Neural crest cell (in vitro differentiated cells): ENCODE measurements around the gene ALG12. TPM values are rescaled to one million over a fixed set of nuclear protein-coding genes. Genes with fewer than 3 reads are reported as not detected.
A peak's percentile ranks its signal among the peaks of the same experiment; 100 is the strongest.

ENCODE experiments used
- DNase-seq: peaks from one replicate; pipeline ENCODE4 v3.0.0; 2021; ENCODE audit warnings: low read depth, mixed read lengths, low spot score
- H3K27ac Mint-ChIP-seq: one replicate; pipeline ENCODE4 v1.8.0; 2021; ENCODE audit warnings: mild to moderate bottlenecking, mixed read lengths; ENCODE audit not compliant: unreplicated experiment
- H3K27me3 Mint-ChIP-seq: 2 replicates; pipeline ENCODE4 v1.8.0; 2021; ENCODE audit warnings: low read depth, mild to moderate bottlenecking, mixed read lengths
- H3K36me3 Mint-ChIP-seq: 2 replicates; pipeline ENCODE4 v1.8.0; 2021; ENCODE audit warnings: low read depth, mild to moderate bottlenecking, mixed read lengths
- H3K4me1 Mint-ChIP-seq: 2 replicates; pipeline ENCODE4 v1.8.0; 2021; ENCODE audit warnings: mixed read lengths
- H3K4me3 Mint-ChIP-seq: one replicate; pipeline ENCODE4 v1.8.0; 2021; ENCODE audit warnings: mild to moderate bottlenecking, mixed read lengths
- H3K9me3 Mint-ChIP-seq: 2 replicates; pipeline ENCODE4 v1.8.0; 2021; ENCODE audit warnings: mixed read lengths
- total RNA-seq: library from RNA; stranded (reverse); gene quantifications from 2 replicates; pipeline ENCODE4 v1.2.1, GENCODE V29; 2021
- TF ChIP-seq, protein P1 (sequence below): fragments of 200-600 bp; sonication (generic); conservative IDR thresholded peaks from 2 replicates; pipeline ENCODE4 v1.5.0; 2021; ENCODE audit warnings: antibody characterized with exemption, mild to moderate bottlenecking

The ALG12 gene
- total RNA-seq, 1 donor from 2014 or later: 21.2 TPM

DNA sequence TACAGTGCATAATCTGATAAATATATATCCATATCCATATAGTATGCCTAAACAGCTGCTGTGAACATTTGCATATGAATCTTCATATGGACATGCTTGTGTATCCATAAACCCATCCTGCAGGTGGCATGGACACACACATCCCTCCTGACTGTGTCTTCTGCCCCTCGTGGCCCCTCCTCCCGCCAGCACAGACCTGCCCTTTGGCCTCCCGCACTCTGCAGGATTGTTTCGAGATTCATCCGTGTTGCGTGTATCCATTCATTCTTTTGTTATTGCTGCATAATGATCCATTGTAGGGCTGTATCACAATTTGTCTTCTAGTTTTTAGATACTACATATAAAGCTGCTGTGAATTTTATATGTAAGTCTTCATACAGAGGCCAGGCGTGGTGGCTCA, 40.6 kb downstream of the ALG12 start:
- Mint-ChIP-seq H3K4me3 (no peak overlapping the region), H3K36me3 (peaks cover 59% of the 10 kb centered on the region), H3K9me3 (peaks cover 11% of the 10 kb centered on the region), H3K27me3 (no peaks in the 10 kb centered on the region), H3K4me1 (peaks cover 28% of the 10 kb centered on the region), H3K27ac (no peak overlapping the region)
- TF ChIP-seq, protein P1, sequence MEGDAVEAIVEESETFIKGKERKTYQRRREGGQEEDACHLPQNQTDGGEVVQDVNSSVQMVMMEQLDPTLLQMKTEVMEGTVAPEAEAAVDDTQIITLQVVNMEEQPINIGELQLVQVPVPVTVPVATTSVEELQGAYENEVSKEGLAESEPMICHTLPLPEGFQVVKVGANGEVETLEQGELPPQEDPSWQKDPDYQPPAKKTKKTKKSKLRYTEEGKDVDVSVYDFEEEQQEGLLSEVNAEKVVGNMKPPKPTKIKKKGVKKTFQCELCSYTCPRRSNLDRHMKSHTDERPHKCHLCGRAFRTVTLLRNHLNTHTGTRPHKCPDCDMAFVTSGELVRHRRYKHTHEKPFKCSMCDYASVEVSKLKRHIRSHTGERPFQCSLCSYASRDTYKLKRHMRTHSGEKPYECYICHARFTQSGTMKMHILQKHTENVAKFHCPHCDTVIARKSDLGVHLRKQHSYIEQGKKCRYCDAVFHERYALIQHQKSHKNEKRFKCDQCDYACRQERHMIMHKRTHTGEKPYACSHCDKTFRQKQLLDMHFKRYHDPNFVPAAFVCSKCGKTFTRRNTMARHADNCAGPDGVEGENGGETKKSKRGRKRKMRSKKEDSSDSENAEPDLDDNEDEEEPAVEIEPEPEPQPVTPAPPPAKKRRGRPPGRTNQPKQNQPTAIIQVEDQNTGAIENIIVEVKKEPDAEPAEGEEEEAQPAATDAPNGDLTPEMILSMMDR: no peak
- DNase-seq: no peak

DNA sequence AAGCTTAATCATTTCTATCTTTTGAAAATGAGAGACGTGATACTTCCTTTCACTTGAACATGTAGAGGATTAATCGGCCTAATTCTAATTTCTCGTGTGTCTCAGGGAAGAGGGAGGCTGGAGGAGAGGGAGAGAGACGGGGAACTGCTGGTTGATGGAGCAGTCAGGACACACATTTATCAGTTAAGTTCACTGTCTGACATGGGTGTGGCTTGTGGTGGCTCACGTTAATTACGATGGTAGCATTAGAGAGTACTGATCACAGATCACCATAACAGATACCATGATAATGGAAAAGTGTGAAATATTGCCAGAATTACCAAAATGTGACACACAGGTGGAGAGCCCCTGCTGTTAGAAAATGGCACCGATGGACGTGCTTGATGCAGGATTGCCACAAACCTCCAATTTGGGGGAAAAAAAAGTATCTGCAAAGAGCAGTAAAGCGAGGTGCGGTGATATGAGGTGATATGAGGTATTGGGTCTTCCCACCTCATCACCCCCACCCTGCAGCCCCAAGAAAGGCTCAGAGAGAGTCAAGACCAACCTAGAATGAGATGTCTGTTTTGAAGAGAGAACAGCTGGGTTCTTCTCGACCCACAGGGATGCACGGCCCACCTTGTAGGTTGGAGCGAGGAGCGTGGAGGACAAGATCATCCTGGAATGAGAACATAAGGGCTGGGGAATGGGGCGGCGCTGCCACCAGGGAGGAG, 44.9 kb downstream of the ALG12 start:
- H3K4me3 Mint-ChIP-seq: peak overlapping the region; percentile 12
- no peaks in the 10 kb centered on the region for H3K27me3 Mint-ChIP-seq
- no peak overlapping the region for H3K27ac Mint-ChIP-seq
- no peak for DNase-seq
- H3K9me3 Mint-ChIP-seq: peaks cover 23% of the 10 kb centered on the region
- TF ChIP-seq, protein P1: no peak
- H3K4me1 Mint-ChIP-seq: peaks cover 21% of the 10 kb centered on the region
- peaks cover 68% of the 10 kb centered on the region for H3K36me3 Mint-ChIP-seq

DNA sequence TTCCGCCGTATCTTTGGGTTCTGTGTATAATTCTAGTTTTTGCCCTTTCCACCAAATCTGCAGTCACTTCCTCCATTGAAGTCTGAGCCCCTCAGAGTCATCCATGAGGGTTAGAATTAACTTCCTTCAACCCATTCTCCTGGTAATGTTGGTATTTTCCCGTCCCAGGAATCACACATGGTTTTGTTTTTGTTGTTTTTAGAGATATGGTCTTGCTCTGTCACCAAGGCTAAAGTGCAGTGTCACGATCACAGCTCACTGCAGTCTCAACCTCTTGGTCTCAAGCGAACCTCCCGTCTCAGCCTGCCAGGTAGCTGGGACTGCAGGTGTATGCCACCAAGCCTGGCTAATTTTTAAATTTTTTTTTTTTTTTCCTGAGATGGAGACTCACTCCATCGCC, 45.9 kb downstream of the ALG12 start:
- H3K27me3 Mint-ChIP-seq: no peaks in the 10 kb centered on the region
- TF ChIP-seq, protein P1: no peak
- no peak overlapping the region for H3K27ac Mint-ChIP-seq
- DNase-seq: no peak
- peaks cover 22% of the 10 kb centered on the region for H3K9me3 Mint-ChIP-seq
- H3K4me1 Mint-ChIP-seq: peaks cover 17% of the 10 kb centered on the region
- H3K36me3 Mint-ChIP-seq: peaks cover 70% of the 10 kb centered on the region
- H3K4me3 Mint-ChIP-seq: no peak overlapping the region

DNA sequence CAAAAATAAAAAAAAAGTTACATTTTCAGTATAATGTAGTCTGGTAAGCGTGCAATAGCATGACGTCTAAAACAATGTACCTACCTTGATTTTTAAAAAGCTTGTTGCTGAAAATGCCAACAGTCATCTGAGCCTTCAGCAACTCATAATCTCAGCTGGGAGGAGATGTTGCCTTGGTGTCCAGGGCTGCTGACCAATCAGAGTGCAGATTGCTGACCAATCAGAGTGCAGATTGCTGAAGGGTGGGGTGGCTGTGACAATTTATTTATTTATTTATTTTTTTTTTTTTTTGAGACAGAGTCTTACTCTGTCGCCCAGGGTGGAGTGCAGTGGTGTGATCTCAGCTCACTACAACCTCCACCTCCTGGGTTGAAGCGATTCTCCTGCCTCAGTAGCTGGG, 46.8 kb downstream of the ALG12 start:
- TF ChIP-seq, protein P1: no peak
- Mint-ChIP-seq H3K9me3 (peaks cover 30% of the 10 kb centered on the region), H3K27me3 (no peaks in the 10 kb centered on the region), H3K4me1 (peaks cover 17% of the 10 kb centered on the region), H3K36me3 (peaks cover 74% of the 10 kb centered on the region), H3K27ac (no peak overlapping the region), H3K4me3 (no peak overlapping the region)
- DNase-seq: no peak

DNA sequence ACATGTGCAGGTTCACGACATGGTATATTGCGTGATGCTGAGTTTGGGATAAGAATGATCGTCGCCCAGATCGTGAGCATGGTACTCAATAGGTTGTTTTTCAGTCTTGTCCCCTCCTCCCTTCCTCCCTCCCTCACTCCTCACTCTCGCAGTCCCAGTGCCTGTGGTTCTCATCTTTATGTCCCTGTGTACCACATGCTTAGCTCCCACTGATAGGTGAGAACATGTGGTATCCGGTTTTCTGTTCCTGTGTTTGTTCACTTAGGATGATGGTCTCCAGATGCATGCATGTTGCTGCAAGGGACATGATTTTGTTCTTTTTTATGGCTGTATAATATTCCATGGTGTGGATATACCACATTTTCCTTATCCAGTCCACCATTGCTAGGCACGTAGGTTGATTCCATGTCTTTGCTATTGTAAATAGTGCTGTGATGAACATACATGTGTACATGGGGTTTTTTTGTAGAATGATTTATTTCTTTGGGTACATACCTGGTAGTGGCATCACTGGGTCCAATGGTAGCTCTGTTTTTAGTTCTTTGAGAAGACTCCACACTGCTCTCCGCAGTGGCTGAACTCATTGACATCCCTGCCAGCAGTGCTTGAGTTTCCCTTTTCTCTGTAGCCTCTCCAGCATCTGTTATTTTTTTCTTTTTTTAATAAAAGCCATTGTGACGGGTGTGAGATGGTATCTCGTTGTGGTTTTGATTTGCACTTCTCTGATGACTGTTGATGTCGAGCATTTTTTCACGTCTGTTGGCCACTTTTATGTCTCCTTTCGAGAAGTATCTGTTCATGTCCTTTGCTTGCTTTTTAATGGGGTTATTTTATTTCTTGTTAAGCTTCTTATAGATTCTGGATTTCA, 48.2 kb downstream of the ALG12 start:
- Mint-ChIP-seq H3K9me3 (peaks cover 38% of the 10 kb centered on the region), H3K27me3 (no peaks in the 10 kb centered on the region), H3K4me3 (no peak overlapping the region), H3K4me1 (peaks cover 17% of the 10 kb centered on the region), H3K36me3 (peaks cover 74% of the 10 kb centered on the region), H3K27ac (no peak overlapping the region)
- TF ChIP-seq, protein P1: no peak
- DNase-seq: no peak
